DOHH2 (cell line): ENCODE data around the gene PRG3.

Experiments used
- CTCF ChIP-seq: fragments of 200-600 bp; sonication (generic); IDR thresholded peaks from one replicate; pipeline ENCODE4 v1.5.1; 2014; ENCODE audit warnings: antibody characterized with exemption, mild to moderate bottlenecking, low read depth, low read length; ENCODE audit not compliant: poor library complexity, severe bottlenecking
- EZH2phosphoT487 ChIP-seq: fragments of 200-600 bp; sonication (generic); IDR thresholded peaks from 2 replicates; pipeline ENCODE4 v1.6.1; 2017; ENCODE audit warnings: borderline replicate concordance, mild to moderate bottlenecking, antibody characterized with exemption, low read length, moderate library complexity, mixed read lengths

GRCh38 chr11:57363131-57364080, 17.5 kb downstream of the PRG3 start:
- TF ChIP-seq CTCF: no peak
- no peak for TF ChIP-seq EZH2phosphoT487
